Testis (tissue), 2 donors: ENCODE results near the gene EPB41.

Source experiments
- POLR2A ChIP-seq: fragments of 450-650 bp; IDR thresholded peaks from one replicate; pipeline ENCODE4 v1.6.1; 2017; ENCODE audit warnings: antibody characterized with exemption, mild to moderate bottlenecking, moderate library complexity
- TF ChIP-seq, protein P1 (sequence below), 3 experiments: fragments of 450-650 bp in 2 of 3; fragments of 200-600 bp in 1 of 3; sonication (generic) in 1 of 3; IDR thresholded peaks; one replicate each; pipeline ENCODE4 v1.5.1; 2016 to 2019; ENCODE audit warnings: antibody characterized with exemption in 3 of 3, mild to moderate bottlenecking in 2 of 3, moderate library complexity in 1 of 3

DNA sequence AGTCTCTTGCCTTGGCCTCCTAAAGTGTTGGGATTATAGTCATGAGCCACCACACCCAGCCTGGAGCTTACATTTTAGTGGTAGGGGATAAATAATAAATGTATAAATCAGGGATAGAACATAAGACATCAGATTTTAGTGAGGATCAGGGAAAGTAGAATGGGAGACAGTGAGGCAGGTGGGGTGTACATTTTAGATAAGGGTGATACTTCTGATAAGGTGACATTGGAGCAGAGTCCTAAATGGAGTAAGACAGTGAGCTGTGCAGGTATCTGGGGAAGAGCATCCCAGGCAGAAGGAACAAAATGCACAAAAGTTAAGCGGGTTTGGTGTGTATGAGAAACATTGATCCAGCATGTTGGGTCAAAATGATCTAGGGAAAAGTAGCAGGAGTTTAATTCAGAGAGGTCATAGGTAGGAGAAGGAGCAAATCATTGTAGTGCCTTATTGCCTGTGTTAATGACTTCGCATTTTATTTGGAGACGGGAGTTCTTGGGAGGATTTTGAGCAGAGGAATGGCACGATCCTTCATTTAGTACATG, 11.1 kb downstream of the EPB41 start:
- no peak for TF ChIP-seq POLR2A
- TF ChIP-seq, protein P1, sequence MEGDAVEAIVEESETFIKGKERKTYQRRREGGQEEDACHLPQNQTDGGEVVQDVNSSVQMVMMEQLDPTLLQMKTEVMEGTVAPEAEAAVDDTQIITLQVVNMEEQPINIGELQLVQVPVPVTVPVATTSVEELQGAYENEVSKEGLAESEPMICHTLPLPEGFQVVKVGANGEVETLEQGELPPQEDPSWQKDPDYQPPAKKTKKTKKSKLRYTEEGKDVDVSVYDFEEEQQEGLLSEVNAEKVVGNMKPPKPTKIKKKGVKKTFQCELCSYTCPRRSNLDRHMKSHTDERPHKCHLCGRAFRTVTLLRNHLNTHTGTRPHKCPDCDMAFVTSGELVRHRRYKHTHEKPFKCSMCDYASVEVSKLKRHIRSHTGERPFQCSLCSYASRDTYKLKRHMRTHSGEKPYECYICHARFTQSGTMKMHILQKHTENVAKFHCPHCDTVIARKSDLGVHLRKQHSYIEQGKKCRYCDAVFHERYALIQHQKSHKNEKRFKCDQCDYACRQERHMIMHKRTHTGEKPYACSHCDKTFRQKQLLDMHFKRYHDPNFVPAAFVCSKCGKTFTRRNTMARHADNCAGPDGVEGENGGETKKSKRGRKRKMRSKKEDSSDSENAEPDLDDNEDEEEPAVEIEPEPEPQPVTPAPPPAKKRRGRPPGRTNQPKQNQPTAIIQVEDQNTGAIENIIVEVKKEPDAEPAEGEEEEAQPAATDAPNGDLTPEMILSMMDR (IDR thresholded peaks at IDR 0.05) = no peak
